ENCODE data around the gene ZNF280D.

The ZNF280D gene

DNA sequence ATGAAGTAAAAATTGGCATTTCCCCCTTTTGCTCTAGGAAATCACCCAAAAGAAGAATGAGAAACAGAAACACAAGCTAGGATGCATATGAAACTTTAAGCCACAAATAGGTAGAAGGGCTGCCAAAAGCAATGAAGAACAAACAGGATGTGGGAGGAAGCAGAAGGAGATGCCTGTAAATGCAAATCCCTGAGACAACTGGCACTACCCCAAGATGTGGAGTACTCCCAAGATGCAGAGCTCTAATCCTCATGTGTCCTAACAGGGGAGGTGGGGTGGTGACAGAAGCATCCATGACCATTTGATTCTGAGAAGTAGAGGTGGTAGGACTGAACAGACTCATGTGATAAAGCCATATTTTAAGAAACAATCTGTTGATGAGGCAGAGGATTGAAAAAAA is 31.9 kb upstream of the ZNF280D start:
- no peak overlapping the region for H3K27ac ChIP-seq
- TF ChIP-seq, protein P1, sequence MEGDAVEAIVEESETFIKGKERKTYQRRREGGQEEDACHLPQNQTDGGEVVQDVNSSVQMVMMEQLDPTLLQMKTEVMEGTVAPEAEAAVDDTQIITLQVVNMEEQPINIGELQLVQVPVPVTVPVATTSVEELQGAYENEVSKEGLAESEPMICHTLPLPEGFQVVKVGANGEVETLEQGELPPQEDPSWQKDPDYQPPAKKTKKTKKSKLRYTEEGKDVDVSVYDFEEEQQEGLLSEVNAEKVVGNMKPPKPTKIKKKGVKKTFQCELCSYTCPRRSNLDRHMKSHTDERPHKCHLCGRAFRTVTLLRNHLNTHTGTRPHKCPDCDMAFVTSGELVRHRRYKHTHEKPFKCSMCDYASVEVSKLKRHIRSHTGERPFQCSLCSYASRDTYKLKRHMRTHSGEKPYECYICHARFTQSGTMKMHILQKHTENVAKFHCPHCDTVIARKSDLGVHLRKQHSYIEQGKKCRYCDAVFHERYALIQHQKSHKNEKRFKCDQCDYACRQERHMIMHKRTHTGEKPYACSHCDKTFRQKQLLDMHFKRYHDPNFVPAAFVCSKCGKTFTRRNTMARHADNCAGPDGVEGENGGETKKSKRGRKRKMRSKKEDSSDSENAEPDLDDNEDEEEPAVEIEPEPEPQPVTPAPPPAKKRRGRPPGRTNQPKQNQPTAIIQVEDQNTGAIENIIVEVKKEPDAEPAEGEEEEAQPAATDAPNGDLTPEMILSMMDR (IDR thresholded peaks at IDR 0.05; ENCODE audit: low read depth, low read length, missing control alignments): no peak

DNA sequence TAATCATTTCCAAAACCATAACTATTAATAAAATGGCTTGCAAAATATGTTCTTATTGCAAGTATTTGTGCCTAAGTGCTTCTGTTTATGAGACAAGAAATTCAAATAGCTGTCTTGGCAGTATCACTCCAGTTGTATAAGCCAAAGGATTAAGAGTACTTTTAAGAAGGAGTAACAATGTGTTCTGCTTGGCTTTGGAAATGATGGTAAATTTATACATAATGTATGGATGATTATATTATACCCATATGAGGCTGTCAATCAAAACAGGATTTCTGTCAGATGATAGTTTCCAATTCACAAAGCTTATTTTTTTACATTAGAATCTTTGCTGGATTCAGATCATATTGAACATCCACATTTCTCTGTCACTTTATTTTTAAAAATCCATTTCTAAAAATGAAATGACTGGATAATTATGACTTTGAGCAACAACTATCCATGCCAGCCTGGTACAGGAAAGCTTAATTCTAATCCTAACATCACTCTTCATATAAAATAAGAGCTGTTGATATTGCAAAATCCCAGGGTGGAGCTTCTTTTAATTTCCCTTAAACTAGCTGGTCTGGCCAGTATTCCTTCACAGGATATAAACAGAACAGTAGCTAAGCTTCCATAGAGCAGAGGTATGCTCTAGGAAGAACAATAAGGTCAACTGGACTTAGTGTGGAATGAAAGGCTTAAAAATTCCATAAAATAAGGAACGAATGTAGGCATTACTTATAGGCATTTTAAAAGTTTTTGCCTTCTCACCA is 30.0 kb upstream of the ZNF280D start:
- TF ChIP-seq, protein P1 (IDR thresholded peaks at IDR 0.05; ENCODE audit: low read depth, low read length, missing control alignments): no peak
- in situ Hi-C loops (cut with HindIII; ENCODE audit: low pct_ligation_motif_present, low sequenced_read_pairs): no loop called here
- H3K27me3 ChIP-seq (replicated peaks): no peaks in the 10 kb centered on the region
- H3K4me3 ChIP-seq (ENCODE audit: low read depth, low read length): no peak overlapping the region
- H3K36me3 ChIP-seq (replicated peaks): no peaks in the 10 kb centered on the region
- H3K27ac ChIP-seq: no peak overlapping the region
- no peak for DNase-seq

More for the DNA sequence above, 31.9 kb upstream of the ZNF280D start:
- DNase-seq: peak; percentile 49
- Histone ChIP-seq H3K4me3 (ENCODE audit: low read depth, low read length) (no peak overlapping the region), H3K27me3 (replicated peaks) (no peaks in the 10 kb centered on the region), H3K36me3 (replicated peaks) (no peaks in the 10 kb centered on the region)
- in situ Hi-C loops (cut with HindIII; ENCODE audit: low pct_ligation_motif_present, low sequenced_read_pairs): no loop called here

DNA sequence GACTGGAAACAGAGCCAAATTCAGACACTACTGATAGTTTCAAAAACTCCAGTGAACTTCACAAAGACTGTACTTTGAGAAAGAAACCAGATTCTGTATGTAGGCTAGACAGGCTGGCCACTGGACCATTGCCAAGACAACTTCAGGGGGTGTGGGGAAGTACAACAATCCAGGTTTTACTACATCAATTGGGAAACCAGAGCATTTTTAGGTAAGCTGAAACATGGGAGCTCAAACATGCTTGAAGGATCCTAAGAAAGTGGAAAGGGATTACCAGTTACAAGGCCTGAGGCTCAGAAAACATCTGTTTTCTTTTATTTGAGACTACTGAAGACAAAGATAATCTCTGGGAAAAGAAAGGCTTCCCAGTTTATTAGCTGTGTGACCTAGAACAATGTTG is 26.9 kb upstream of the ZNF280D start:
- in situ Hi-C loops (cut with HindIII; ENCODE audit: low pct_ligation_motif_present, low sequenced_read_pairs): no loop called here
- peak overlapping the region; percentile 57 for H3K27ac ChIP-seq
- TF ChIP-seq, protein P1 (IDR thresholded peaks at IDR 0.05; ENCODE audit: low read depth, low read length, missing control alignments): no peak
- no peaks in the 10 kb centered on the region for H3K27me3 ChIP-seq (replicated peaks)
- no peak overlapping the region for H3K4me3 ChIP-seq (ENCODE audit: low read depth, low read length)
- H3K36me3 ChIP-seq (replicated peaks): no peaks in the 10 kb centered on the region
- peak; percentile 40 for DNase-seq

DNA sequence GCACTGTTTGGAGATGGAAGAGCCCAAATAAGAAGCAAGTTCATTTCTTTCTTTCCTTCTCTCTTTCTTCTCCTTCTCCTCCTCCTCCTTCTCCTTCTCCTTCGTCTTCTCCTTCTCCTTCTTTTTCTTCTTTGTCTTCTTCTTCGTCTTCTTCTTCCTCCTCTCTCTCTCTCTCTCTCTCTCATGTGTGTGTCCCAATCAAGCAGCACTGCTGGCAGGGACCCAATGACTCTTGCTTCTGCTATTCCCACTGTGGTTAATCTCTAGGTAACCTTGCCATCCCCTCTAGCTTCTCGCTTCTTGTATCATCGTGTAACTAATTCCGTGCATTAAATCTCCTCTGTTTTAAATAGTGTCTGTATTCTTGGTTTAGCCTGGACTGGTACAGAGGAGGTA is 26.1 kb upstream of the ZNF280D start:
- peak; percentile 98 for DNase-seq
- Histone ChIP-seq H3K27ac (peak overlapping the region; percentile 57), H3K4me3 (ENCODE audit: low read depth, low read length) (no peak overlapping the region), H3K36me3 (replicated peaks) (no peaks in the 10 kb centered on the region), H3K27me3 (replicated peaks) (no peaks in the 10 kb centered on the region)
- in situ Hi-C loops (cut with HindIII; ENCODE audit: low pct_ligation_motif_present, low sequenced_read_pairs): no loop called here
- TF ChIP-seq, protein P1 (IDR thresholded peaks at IDR 0.05; ENCODE audit: low read depth, low read length, missing control alignments): no peak

DNA sequence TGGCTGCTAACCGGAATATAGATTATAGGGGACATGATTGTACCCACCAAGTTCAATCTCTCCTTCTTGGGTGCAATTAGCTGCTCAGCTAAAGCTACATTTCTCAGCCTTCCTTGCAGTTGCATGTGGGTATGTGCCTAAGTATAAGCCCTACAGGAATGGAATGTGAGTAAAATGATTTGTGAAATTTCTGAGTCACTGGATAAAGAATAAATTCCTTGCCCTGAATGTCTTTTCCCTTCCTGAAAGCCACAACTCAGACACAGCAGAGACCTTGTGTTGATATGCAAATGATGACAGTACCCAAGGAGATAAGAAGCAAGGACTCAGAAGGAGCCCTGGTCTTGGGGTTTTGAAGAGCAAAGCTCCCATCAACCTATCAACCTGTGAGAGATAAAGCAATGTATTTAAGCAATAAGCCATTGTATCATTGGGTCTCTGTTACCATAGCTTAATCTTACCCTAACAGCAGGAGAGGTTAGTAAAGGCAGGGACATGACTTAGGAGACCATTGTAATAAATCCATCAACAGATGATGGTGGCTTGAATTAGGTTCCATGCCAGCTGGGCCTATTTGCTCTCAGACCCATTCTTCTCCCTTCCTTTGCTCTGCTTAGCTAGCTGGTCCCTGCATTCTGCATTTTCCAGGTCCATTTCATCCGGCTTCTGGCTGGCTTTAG is 25.6 kb upstream of the ZNF280D start:
- TF ChIP-seq, protein P1 (IDR thresholded peaks at IDR 0.05; ENCODE audit: low read depth, low read length, missing control alignments): no peak
- H3K27ac ChIP-seq: peak overlapping the region; percentile 57
- H3K4me3 ChIP-seq (ENCODE audit: low read depth, low read length): no peak overlapping the region
- no peaks in the 10 kb centered on the region for H3K27me3 ChIP-seq (replicated peaks)
- no peaks in the 10 kb centered on the region for H3K36me3 ChIP-seq (replicated peaks)
- peak; percentile 69 for DNase-seq
- in situ Hi-C loops (cut with HindIII; ENCODE audit: low pct_ligation_motif_present, low sequenced_read_pairs): no loop called here
